Activated CD8-positive, alpha-beta memory T cell treated with anti-CD3 and anti-CD28 coated beads for 4 hours (primary cell): ENCODE measurements around the gene OSBPL2.

Source experiments
- DNase-seq, 2 donors: peaks; one replicate each; pipeline ENCODE4 v3.0.0-alpha.2; 2020; ENCODE audit warnings: low read depth in 2 of 2

OSBPL2 gene

GRCh38 chr20:62235777-62236157 is 2.6 kb upstream of the OSBPL2 start:
- no peak for DNase-seq

GRCh38 chr20:62236200-62236599 is 2.1 kb upstream of the OSBPL2 start:
- no peak for DNase-seq

DNA sequence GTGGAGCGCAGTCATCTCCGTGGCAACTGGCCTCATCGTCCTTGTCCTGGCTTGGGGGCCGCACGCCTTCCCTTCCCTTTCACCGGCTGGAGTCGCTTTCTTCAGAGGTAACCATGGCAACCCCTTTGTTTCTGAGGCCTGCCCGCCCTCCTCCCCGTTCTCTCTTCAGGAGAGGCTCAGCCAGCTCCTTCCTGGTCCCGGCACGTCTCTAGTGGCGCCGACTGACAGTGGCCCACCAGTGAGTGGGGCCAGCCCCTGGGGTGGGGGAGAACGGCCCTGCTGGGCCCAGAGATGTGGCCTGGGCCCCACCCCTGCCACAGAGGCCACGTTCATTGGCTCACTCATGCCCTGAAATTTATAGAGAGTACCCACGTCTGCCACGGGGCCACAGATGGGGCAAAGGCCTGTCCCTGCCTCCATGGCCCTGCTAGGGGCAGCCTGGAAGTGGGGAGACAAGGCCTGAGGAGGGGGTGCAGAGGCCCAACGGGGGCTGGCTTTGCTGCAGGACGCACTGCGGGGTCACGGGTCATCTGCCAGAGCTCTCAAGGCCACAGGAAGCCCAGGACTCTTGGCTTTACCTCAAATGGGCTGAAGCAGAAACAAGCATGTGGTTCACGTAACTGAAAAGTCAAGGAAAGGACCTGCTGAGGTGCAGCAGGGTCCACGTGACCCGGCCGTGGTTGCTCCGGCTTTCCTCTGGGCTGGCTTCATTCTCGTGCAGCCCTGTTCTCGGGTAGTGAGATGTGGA is 1.4 kb upstream of the OSBPL2 start:
- no peak for DNase-seq

DNA sequence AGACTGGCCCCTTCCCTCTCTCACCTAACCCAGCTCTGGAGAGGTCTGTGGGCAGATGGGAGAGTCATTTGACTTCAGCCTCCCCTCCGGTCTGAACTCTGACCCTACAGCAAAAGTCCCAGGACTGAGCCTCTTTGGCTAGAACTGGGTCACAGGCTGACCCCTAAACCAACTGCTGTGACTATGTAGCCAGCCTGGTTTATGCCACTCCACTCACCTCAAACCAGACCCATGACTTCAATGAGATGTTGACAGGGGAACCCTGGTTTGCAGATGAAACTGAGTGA is 864 bp upstream of the OSBPL2 start:
- no peak for DNase-seq

DNA sequence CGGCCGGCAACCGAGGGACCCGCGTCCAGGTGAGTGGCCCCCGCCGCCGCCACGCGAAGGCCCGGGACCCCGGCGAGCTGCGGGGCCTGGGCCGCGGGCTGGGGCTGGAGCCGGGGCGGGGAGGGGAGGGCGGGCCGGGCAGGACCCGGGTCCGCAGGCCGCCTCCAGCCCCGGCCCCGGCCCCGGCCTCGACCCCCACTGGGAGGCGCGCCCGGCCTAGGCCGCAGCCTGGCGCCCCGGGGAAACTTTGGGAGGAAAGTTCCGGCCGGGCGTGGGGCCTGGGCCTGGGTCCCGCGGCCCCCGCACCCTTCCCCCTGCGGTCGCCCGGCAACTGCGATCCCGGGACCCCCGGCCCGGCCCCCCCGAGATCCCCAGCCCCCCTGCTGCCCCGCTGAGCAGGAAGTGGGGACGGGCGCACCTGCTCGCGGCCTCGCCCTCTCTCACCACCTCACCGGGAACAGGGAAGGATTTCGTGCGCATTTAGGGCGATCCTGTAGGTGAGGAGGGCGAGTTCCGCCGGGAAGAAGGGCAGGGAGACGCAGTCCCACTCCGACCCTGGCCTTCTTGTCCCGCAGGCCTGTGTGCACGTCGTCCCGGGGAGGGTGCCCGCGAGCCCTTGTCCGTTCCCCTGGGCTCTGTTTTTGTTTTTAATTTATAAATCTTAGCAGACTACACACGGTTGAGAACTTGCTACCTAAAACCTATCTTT is 402 bp downstream of the OSBPL2 start:
- DNase-seq: no peak

DNA sequence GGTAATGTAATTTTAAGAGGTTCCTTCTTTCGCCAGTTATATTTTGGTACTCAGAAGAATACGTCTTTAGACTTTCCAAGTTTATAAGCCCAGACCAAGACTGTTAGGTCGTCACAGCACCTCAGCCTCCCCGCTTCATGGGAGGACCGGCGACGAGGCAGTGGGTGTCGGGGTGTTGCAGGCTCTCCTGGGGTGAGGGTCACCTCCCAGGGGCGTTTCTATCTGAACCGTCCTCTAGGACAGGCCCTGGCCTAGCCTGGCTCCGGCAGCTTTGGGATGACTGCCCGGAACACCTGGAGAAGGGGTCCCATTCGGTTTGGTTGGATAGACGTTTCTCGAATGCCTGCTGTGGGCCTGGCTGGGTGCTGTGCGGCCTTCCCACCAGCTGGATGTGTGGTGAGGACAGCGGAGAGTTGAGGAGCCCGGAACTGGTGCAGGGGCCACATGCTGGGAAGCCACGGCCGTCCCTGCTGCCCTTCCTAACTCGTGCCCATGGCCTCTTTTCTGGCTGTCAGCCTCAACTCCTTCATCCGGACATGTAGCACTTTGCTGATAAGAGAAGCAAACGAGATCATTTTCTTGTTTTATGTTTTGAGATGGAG is 1.1 kb downstream of the OSBPL2 start:
- DNase-seq: no peak

GRCh38 chr20:62240020-62240685 is 1.8 kb downstream of the OSBPL2 start:
- DNase-seq: no peak

DNA sequence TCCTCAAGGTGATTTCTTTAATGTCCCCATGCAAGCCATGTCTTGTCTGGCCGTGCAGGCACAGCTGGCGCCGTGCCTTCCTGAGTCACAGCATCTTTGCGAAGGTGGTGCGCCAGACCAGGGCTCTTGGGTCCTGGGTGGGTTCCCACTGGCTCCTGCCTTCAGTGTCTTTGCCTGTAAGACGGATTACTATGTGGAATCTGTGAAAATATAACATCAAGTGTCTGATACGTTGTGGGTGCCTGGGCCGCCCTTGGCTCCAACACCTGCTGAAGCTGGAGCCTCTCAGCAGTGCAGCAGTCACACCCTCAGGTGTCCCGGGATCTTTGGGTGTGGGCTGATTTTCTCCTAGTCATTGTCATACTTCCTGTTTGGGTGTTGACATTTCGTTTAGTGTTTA is 3.2 kb downstream of the OSBPL2 start:
- no peak for DNase-seq

DNA sequence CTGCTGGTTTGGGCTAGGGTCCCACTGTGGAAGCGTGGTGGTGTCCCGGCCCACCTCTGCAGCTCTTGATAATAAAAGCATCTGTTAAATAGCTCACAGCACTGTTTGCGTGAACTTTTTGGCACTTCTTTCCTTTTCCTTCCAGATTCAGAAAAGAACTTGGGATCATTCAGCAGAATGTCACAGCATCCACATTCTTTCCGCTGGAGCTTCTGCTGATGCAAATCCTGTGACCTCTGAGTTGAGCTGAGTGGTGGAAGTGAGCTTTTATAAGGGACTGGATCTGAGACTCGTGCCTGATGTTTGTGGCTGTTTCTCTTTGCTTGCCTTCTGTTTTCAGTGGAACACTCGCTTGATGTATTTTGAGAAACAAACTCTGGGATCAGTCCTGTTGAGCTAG is 3.9 kb downstream of the OSBPL2 start:
- DNase-seq: no peak

GRCh38 chr20:62243106-62243505 is 4.8 kb downstream of the OSBPL2 start:
- no peak for DNase-seq

DNA sequence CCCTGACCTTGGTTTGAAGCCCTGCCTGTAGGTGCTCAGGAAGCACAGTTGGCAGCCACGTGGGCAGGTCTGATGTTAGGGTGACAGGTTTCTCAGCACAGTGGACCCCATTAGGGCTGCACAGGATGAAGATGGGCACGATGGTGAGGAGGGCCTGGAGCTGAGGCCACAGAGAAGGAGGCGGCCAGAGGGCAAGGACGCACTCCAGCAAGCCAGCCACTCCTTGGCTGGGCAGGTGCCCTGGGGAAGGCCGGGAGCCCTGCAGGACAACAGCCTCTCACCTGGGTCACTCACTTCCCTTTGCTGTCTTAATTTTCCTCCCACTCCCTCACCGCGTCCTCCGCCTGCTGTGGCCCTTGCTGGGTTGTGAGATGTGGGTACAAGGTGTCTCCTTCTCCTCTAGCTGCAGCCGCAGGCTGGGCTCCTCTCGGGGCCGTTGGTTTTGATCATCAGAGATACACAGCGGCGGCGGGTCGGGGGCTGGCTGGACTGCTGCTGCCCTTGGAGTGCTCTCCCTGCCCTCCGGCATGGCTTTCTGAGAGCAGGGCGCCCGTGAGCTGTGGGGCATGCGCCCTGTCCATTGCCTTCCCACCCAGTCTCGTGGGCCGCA is 5.7 kb downstream of the OSBPL2 start:
- DNase-seq: no peak

- no peak for DNase-seq
Measured at GRCh38 chr20:62244644-62245108, 6.4 kb downstream of the OSBPL2 start.

GRCh38 chr20:62245911-62246280 is 7.6 kb downstream of the OSBPL2 start:
- no peak for DNase-seq

GRCh38 chr20:62246431-62246830 is 8.1 kb downstream of the OSBPL2 start:
- DNase-seq: no peak

GRCh38 chr20:62246872-62247652 is 8.7 kb downstream of the OSBPL2 start:
- DNase-seq: no peak

GRCh38 chr20:62248890-62249560 is 10.7 kb downstream of the OSBPL2 start:
- no peak for DNase-seq

DNA sequence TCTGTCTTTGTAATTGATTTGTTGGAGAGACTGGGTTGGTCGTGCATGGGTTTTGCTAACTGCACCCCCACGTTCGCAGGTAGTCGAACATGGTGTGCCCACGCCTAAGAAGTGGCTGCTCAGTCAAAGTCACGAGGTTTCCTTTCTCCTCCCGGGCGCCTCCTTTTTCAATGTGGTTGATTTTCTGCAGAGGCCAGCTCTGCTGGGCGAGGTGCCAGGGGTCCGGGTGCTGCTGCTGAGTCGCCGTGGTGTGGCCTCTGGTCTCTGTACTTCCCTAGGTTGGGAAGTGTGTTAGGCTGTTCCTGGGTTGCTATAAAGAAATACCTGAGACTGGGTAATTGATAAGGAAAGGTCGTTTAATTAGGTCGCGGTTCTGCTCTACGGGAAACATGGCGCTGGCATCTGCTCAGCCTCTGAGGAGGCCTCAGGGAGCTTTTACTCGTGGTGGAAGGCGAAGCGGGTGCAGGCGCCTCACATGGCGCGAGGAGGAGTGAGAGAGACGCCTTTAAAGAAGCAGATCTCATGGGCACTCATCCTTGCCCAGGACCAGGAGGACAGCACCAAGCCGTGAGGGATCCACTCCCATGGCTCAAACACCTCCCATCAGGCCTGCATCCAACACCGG is 14.1 kb downstream of the OSBPL2 start:
- DNase-seq: no peak

DNA sequence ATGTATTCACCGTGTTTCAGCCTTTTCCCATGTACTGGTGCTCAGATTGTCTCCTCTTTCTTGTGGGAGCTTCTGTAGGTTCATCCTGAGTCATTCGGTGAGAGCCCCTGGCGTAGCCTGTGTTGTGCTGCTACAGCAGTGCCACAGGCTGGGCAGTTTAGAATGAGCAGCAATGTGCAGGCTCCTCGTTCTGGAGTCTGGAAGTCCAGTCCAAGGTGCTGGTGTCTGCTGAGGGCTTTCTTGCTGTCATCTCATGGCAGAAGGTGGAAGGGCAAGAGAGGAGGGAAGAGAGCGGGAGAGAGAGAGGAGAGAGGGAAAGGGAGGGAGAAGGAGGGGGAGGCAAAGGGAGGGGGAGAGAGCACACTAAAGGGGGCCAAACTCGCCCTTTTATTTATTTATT is 15.1 kb downstream of the OSBPL2 start:
- no peak for DNase-seq

DNA sequence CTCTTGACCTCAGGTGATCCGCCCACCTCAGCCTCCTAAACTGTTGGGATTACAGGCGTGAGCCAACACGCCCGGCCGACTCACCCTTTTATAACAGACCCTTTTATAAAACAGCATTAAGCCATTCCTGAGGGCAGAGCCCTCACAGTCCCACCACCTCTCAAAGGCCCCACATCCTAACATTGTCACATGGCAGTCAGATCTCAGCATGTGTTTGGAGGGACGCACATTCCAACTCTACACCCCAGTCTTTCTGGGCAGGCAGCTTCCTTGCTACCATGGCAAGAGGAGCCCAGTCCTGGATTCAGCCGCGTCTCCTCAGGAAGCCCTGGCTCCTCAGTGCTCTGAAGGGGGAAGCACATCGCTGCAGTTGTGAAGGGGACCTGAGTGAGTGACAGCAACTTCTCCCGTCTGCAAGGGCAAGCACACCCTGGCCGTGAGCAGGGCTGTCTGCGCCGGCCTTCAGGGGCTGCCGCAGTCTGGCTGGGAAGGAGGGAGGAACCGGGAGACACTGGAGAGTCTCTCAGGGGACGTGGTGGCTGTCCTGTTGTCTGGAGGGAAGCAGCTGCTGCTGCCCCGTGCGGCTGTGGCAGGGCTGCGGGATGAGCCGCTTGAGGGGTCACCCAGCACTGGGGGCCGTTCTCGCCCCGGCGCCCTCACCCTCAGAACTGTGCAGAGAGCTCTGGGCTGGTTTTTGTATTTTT is 15.9 kb downstream of the OSBPL2 start:
- no peak for DNase-seq

- DNase-seq: no peak
Measured at GRCh38 chr20:62255976-62256375, 17.7 kb downstream of the OSBPL2 start.
